Stimulated activated naive CD8-positive, alpha-beta T cell treated with anti-CD3 and anti-CD28 coated beads, Interleukin-15, amount 100 ng/mL, for 72 hours (primary cell): ENCODE data around the gene DAP.
"Not testable (repeated sequence)": the region's sequence is repeated elsewhere in the genome, so short reads cannot be mapped to it uniquely, and the experiment has no call there.

Experiments used
- ATAC-seq: fragments of 150-1000 bp; cut with Tn5 transposase; 2 replicates; pipeline ENCODE4 v1.10.0; 2021; ENCODE audit warnings: mild to moderate bottlenecking, moderate library complexity
- DNase-seq, 2 donors: peaks; one replicate each; pipeline ENCODE4 v3.0.0; 2021 to 2022
- H3K27ac Mint-ChIP-seq, 2 donors: one replicate each; pipeline ENCODE4 v1.8.0; 2022; ENCODE audit warnings: mild to moderate bottlenecking in 2 of 2, mixed read lengths in 2 of 2, moderate library complexity in 2 of 2
- H3K27me3 Mint-ChIP-seq: one replicate; pipeline ENCODE4 v1.8.0; 2022; ENCODE audit warnings: mixed read lengths
- H3K4me1 Mint-ChIP-seq: one replicate; pipeline ENCODE4 v1.8.0; 2022; ENCODE audit warnings: mild to moderate bottlenecking, mixed read lengths
- H3K4me3 Mint-ChIP-seq, 2 donors: one replicate each; pipeline ENCODE4 v1.8.0; 2022; ENCODE audit warnings: mild to moderate bottlenecking in 2 of 2, mixed read lengths in 2 of 2, moderate library complexity in 1 of 2
- H3K9me3 Mint-ChIP-seq, 2 donors: one replicate each; pipeline ENCODE4 v1.8.0; 2022; ENCODE audit warnings: mixed read lengths in 2 of 2

The DAP gene, protein sequence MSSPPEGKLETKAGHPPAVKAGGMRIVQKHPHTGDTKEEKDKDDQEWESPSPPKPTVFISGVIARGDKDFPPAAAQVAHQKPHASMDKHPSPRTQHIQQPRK

DNA sequence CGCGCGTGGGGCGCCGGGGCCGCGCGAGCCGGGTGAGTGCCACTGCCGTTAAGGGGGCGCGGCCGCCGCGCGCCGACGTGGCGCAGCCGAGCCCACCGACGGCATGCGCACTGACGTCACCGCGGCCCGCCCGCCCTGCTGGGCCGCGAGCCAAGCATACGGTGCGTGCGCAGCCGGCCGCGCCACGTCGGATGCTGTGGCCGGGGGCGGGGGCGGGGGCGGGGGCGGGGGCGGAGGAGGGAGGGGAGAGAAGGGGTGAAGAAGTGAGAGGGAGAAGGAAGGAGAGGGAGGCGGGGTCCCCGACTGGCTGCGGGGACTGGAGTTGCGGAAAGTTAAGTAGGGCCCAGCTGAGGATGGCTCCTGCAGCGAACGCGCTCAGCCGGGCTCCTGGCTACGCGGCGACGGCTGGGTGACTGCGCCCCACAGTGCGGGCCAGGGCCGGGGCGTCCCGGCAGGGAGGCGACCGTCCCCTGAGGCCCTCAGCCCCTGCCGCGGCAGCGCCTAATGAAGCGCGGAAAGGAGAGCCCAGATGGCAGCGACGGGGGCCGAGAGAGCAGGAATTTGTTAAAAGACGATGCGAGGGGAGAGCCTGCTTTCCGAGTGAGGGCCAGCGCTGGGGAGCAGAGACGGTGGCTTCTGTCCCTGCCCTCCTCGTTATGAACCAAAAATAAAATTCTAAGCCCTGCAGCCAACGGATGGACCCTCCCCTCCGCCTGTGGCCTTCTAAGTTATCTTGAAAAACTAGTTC, at the start of gene DAP:
DAP (minus strand) TSS at position 50 of the 748 bp plus-strand sequence. CDS start 166 bp downstream, outside the sequence.
- Mint-ChIP-seq H3K9me3 (no peaks in the 10 kb centered on the region), H3K27ac (peak within 1 kb of the TSS; percentile 90 to 92), H3K27me3 (no peaks in the 10 kb centered on the region), H3K4me1 (peaks cover 61% of the 10 kb centered on the region), H3K4me3 (peak within 1 kb of the TSS; percentile 87 to 89)
- ATAC-seq (peak; percentile 90), DNase-seq (peak; percentile 86)

DNA sequence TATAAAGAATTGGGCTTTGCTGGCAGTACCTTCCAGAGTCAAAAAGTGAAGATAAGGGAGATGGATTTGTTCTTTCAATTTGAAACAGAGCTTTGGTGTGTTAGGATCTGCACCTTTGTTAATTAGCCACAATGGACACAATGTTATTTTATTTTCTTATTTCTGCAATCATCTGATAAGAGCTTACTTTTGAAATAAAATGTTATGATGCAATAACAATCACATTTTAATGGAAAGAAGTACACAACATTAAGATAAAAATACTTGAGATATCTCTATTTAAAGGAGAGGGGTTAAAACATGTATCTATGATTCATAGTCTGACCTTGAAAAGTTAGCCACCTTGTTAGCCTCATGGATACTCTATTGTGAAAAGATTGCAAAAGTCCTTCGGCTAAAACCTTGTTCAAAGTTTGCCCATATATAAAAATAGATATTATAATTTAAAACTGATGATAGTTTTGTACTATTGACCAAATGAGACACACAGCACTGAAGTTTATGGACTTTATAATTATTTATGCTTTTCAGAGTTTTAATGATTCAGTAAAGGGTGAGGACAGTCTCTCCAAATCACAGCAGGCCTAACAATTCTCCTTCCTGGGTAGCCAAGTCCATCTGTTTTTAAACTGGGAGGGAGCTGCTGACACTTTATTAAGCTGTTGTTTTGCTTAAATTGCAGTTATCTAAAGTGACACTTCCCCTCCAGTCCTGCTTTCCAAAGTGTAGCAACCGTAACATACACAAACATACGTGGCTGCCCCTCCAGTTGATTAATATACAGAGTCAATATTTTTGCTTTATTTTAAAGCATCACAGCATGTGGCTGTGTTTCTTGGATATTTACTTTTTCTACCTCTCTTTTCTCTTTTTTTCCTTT, 47.6 kb upstream of the DAP start:
- Mint-ChIP-seq H3K27me3 (peaks cover 25% of the 10 kb centered on the region), H3K9me3 (peaks cover 2 to 10% of the 10 kb centered on the region in 2 donors), H3K4me1 (no peaks in the 10 kb centered on the region), H3K27ac (peak overlapping the region in 1 of 2 donors; percentile 77), H3K4me3 (no peak overlapping the region)
- no peak for DNase-seq
- no peak for ATAC-seq

DNA sequence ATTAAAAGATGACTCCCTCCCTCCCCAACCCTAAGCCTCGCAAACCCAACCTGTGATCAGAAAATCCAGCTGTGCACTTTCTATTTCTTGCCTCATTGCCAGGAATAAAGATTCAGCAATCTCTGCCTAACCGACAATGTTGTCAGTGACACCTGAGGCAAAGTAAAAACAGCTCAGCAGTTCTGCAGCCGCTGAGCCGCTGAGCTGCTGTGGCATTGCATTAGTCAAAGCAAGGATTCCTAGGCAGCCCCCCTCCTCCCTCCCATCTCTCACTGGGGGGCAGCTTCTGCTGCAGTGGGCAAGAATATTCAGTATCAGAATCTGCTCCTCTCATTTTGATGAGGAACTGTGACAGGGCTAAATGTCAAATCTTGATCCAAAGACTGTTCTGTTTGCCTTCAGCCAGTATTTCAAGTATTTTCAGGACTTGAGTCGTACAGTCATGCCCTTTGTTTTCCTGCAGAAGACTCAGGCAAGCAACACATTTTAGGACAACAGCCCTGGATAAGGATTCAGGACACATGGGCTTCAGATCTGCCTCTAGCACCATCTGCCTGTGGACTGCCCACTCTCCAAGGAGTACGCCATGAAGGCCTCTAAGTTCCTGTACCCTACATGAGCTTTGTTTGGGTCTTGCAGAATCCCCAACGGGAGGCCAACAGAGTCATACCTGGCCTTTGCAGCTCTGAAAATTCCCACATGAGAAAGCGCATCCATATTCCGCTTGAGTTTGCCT, 41.1 kb upstream of the DAP start:
- Mint-ChIP-seq H3K4me1 (no peaks in the 10 kb centered on the region), H3K27me3 (peaks cover 31% of the 10 kb centered on the region), H3K4me3 (no peak overlapping the region), H3K9me3 (peaks cover 0 to 4% of the 10 kb centered on the region in 2 donors), H3K27ac (no peak overlapping the region)
- ATAC-seq, result no peak
- no peak for DNase-seq

DNA sequence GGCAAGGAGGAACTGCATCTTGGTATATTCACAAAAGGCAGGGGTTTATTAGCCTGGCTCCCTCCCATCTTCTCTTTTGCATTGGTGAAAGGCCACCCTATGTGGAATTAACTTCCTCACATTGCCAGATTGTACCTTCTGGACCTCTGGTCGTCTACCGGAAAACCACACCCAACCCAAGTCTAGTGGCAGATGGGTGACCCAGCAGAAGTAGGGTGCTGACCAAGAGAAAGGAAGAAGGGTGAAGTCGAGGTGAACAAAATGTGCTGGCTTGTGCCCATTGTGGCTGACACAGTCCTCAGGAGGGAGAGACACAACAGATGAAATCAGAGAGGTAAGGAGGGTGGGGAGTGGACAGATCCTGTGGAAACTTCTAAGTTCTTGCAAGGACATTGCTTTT, 39.8 kb upstream of the DAP start:
- Mint-ChIP-seq H3K27ac (no peak overlapping the region), H3K9me3 (peaks cover 0 to 2% of the 10 kb centered on the region in 2 donors), H3K4me3 (no peak overlapping the region), H3K27me3 (peaks cover 39% of the 10 kb centered on the region), H3K4me1 (no peaks in the 10 kb centered on the region)
- ATAC-seq, result no peak
- no peak for DNase-seq

DNA sequence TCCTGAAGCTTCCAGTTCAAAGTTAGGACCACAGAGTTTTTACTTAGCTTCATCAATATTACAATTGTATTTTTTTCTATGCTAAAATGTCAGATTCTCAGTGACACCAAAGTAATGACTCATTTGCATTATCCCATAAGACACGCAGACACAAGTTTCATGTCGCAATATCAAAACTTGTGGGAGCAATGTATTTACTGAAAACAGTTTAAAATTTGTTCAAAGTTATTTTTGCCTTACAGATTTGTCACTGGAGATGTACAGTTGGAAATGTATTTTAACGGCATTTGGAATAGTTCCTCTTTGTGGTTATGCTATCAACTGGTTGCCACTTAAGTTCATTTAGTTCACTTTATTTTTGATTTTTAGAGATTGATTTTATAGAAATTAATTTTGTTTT, 36.2 kb upstream of the DAP start:
- no peak for ATAC-seq
- Mint-ChIP-seq H3K27ac (no peak overlapping the region), H3K27me3 (peaks cover 51% of the 10 kb centered on the region), H3K4me1 (no peaks in the 10 kb centered on the region), H3K9me3 (no peaks in the 10 kb centered on the region), H3K4me3 (no peak overlapping the region)
- DNase-seq, result no peak

DNA sequence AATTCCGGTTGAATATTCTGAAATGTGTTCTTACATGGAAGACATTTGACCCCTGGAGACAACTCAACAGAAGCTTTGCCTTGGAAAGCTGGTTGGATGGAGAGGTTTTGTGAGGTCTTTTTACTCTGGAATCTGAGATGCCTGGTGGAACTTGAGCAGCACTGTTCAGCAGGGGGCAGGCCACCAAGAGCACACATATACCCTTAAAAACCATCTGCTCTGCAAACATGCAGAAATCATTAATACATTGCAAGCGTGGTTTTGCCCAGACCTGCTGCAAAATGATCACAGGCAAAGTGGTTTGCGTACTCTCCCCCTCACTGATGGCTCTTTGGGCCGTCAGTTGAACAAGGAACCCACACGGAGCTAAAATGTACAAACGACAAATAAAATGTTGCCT, 32.8 kb upstream of the DAP start:
- Mint-ChIP-seq H3K4me3 (no peak overlapping the region), H3K27ac (no peak overlapping the region), H3K4me1 (no peaks in the 10 kb centered on the region), H3K27me3 (peaks cover 25% of the 10 kb centered on the region), H3K9me3 (no peaks in the 10 kb centered on the region)
- DNase-seq, result no peak
- no peak for ATAC-seq

DNA sequence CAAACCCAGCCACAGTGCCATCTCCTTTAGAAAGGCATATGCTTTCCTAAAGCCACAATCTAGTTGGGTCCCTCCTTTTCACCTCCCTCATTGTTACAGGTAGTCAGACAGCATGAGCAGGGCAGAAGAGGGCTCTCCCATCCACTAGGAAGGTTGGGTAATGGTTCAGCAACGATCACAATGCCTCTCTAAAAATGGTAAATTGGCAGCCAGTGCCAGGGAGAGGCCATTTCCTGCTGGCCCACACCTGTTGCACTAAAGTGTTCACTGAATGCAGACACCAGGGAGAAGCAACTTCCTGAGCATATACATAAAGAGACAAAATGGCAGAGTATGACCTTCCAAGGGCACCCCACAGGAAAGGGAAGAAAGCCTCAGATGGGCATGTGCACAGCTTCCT, 31.3 kb upstream of the DAP start:
- H3K4me3 Mint-ChIP-seq, result no peak overlapping the region
- H3K9me3 Mint-ChIP-seq, result no peaks in the 10 kb centered on the region
- H3K4me1 Mint-ChIP-seq, result no peaks in the 10 kb centered on the region
- H3K27ac Mint-ChIP-seq, result no peak overlapping the region
- H3K27me3 Mint-ChIP-seq, result peaks cover 25% of the 10 kb centered on the region
- no peak for DNase-seq
- ATAC-seq, result no peak

DNA sequence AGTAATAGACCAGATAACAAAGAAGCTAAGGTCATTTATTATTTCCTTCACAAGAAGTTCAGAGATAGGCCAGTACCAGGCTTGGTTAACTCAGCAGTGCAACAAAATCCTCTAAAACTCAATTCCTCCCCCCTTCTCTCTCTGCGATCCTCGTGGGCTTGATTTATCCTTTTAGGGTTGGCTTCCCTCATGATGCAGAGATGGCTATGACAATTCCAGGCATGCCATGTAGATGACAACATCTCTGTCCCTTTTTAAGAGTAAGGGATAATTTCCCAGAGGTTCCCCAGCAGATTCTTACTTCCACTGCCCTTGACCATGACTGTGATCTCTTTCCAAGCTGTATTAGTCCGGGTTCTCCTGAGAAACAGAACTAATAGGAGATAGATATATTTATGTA, 28.7 kb upstream of the DAP start:
- Mint-ChIP-seq H3K4me1 (peaks cover 6% of the 10 kb centered on the region), H3K27me3 (peaks cover 8% of the 10 kb centered on the region), H3K4me3 (no peak overlapping the region), H3K9me3 (no peaks in the 10 kb centered on the region), H3K27ac (no peak overlapping the region)
- DNase-seq, result no peak
- ATAC-seq, result no peak

DNA sequence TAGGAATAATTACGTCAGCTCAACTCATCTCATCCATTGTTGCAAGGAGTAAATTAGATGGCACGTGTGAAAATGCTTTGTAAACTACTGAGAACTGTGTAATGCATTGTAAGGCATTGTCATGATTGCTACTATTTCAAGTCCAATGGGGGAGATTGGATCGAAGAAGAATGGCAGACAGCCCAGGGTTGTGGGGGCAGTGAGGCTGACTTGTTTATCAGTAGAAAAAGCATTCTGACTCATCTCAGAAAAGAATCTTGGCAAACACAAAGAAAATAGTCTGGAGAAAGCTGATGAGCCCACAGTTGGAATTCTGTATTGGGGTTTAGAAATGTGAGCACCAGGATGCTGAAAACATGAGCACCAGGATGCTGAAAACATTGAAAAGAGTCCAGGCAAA, 28.0 kb upstream of the DAP start:
- ATAC-seq (no peak), DNase-seq (no peak)
- Mint-ChIP-seq H3K9me3 (no peaks in the 10 kb centered on the region), H3K27me3 (peaks cover 1% of the 10 kb centered on the region), H3K27ac (no peak overlapping the region), H3K4me1 (peaks cover 6% of the 10 kb centered on the region), H3K4me3 (no peak overlapping the region)

DNA sequence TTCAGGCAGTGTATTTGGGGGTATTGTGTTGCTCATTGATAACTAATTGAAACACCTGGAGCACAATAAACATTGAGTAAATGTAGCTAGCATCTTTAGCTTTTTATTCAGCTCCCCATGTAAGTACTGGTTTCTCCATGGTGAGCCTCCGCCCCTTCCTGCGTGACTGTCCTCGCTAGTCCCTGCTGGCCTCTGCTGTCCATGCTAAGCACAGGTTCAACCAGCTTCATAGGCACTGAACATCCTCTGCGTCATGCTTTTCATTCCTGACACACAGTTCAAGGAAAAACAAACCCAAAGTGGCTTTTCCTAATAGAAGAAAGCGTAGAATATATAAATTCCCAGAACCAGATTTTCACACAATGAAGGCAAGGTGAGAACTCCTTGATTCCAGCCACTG, 27.3 kb upstream of the DAP start:
- ATAC-seq, result no peak
- Mint-ChIP-seq H3K27me3 (no peaks in the 10 kb centered on the region), H3K4me3 (no peak overlapping the region), H3K27ac (no peak overlapping the region), H3K4me1 (peaks cover 6% of the 10 kb centered on the region), H3K9me3 (no peaks in the 10 kb centered on the region)
- DNase-seq, result no peak

DNA sequence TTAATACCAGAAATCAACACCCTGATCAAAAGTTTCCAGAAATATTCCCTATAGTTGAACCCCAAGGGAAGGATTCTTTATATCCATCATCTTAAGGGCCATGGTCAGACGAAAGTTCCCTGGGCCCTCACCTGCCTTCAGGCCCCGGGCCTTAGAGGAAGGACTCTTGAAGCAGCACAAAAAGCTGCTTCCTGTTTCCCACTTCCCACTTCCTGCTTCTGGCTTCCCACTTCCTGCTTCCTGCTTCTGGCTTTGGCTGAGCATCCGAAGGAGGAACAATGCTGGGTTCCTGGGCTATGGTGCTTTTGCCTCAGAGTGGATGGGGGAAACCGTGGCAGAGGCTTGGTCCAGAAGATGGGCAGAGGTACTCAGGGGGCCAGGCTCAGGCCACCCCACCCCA, 25.8 kb upstream of the DAP start:
- peaks cover 6% of the 10 kb centered on the region for H3K4me1 Mint-ChIP-seq
- no peaks in the 10 kb centered on the region for H3K27me3 Mint-ChIP-seq
- peak overlapping the region in 1 of 2 donors; percentile 79 for H3K27ac Mint-ChIP-seq
- no peak for ATAC-seq
- no peak for DNase-seq
- H3K4me3 Mint-ChIP-seq, result no peak overlapping the region
- no peaks in the 10 kb centered on the region for H3K9me3 Mint-ChIP-seq

DNA sequence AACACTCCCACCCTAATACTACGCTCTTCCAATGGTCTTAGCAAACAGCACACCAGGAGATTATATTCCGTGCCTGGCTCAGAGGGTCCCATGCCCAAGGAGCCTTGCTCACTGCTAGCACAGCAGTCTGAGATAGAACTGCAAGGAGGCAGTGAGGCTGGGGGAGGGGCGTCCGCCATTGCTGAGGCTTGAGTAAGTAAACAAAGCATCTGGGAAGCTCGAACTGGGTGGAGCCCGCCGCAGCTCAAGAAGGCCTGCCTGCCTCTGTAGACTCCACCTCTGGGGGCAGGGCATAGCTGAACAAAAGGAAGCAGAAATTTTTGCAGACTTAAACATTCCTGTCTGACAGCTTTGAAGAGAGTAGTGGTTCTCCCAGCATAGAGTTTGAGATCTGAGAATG, 19.2 kb upstream of the DAP start:
- DNase-seq, H3K27ac Mint-ChIP-seq, H3K4me1 Mint-ChIP-seq, H3K27me3 Mint-ChIP-seq, H3K4me3 Mint-ChIP-seq, ATAC-seq, H3K9me3 Mint-ChIP-seq: not testable (repeated sequence)

DNA sequence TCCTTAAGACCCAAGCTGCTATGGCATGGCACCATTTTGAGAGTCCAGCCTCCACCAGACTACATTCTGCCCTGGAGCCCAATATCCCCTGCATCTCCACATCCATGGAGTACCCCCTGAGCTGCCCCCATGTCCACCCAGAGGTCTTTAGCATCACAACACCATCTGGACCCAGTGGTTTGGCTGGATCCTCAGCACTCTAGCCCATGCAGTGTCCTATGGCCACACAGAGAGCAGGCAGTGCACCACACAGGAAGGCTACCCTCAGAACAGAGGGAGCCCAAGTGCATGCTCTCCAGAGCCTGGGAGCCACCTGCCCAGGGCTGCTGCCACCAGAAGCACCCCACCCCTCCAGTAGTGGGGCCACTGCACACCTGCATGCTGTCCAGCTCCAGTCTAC, 18.6 kb upstream of the DAP start:
- H3K4me3 Mint-ChIP-seq, result no peak overlapping the region
- H3K27ac Mint-ChIP-seq, result no peak overlapping the region
- DNase-seq (no peak), ATAC-seq (no peak)
- H3K27me3 Mint-ChIP-seq, result no peaks in the 10 kb centered on the region
- no peaks in the 10 kb centered on the region for H3K4me1 Mint-ChIP-seq
- H3K9me3 Mint-ChIP-seq, result peaks cover 0 to 7% of the 10 kb centered on the region in 2 donors

DNA sequence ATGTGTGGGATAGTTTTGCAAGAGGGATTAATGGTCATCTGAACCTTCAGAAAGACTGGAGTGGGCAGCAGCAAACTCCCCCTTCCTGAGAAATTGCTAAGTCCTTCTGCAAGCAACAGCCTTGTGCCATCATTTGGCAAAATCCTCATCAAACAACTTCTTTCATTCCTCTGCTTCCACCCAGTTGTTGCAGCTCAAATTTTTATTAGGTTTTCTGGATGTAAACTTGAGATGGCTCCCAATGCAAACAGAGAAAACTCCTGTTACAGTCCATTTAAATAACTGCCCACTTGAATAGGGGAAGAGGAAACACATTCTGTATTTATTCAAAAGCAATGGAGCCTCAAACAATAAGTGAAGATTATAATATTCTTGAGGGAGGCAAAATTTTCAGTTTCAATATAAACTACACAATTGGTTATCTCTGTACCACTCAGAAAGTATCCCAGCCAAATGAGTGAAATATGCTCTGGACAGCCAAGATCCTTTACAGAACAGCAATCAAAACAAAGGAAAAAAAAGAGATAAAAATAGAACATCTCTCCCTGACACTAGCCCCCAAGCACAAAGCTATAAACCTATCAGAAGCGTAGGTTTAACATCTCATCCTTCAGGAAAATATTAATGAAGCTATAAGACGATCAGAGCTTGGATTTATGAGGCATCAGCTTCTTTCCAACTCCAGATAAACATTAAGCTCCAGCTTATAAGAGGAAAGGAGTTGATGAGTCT, 17.3 kb upstream of the DAP start:
- no peaks in the 10 kb centered on the region for H3K27me3 Mint-ChIP-seq
- no peak for DNase-seq
- no peak overlapping the region for H3K4me3 Mint-ChIP-seq
- H3K4me1 Mint-ChIP-seq, result no peaks in the 10 kb centered on the region
- no peak for ATAC-seq
- no peak overlapping the region for H3K27ac Mint-ChIP-seq
- peaks cover 0 to 7% of the 10 kb centered on the region in 2 donors for H3K9me3 Mint-ChIP-seq

DNA sequence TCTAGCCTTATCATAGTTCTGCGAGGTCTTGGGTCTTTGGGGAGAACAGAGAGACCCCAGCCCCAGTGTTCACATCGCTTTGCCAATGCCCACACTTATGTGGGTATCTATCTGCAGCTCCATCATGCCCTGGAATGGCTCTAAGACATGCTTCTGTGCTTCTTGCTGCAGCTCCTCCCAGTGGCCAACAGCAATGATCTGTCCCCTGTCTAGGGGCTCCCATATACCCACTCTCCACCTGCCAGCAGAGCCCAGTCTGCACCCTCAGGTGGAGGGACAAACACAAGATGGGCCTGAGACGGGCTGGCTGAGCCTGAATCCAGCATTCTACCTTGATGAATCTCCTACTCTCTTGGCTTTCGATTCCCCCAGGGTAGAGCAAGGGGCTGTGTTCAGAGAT, 14.6 kb upstream of the DAP start:
- no peak for DNase-seq
- no peaks in the 10 kb centered on the region for H3K4me1 Mint-ChIP-seq
- no peak overlapping the region for H3K27ac Mint-ChIP-seq
- peaks cover 0 to 7% of the 10 kb centered on the region in 2 donors for H3K9me3 Mint-ChIP-seq
- H3K27me3 Mint-ChIP-seq, result no peaks in the 10 kb centered on the region
- no peak overlapping the region for H3K4me3 Mint-ChIP-seq
- no peak for ATAC-seq
